Subcutaneous adipose tissue (tissue), 4 donors: ENCODE results near the gene MPC2. TPM values are rescaled to one million over a fixed set of nuclear protein-coding genes. Genes with fewer than 3 reads are reported as not detected.

Source experiments
- CTCF ChIP-seq: fragments of 450-650 bp; IDR thresholded peaks from one replicate; pipeline ENCODE4 v1.5.1; 2016; ENCODE audit warnings: low read depth, mild to moderate bottlenecking, control low read depth, antibody characterized with exemption, moderate library complexity
- total RNA-seq, 4 donors: library from RNA; depleted of rRNA; stranded (reverse); fragments of >200 nt; gene quantifications; one replicate each; pipeline ENCODE4 v1.1.0, GENCODE V29; 2016

Gene MPC2
- total RNA-seq, 4 donors from 2014 or later = 24.2 to 54.9 (median 45.4) TPM

- no peak for TF ChIP-seq CTCF
Measured at GRCh38 chr1:167912294-167912693, 24.6 kb downstream of the MPC2 start.

DNA sequence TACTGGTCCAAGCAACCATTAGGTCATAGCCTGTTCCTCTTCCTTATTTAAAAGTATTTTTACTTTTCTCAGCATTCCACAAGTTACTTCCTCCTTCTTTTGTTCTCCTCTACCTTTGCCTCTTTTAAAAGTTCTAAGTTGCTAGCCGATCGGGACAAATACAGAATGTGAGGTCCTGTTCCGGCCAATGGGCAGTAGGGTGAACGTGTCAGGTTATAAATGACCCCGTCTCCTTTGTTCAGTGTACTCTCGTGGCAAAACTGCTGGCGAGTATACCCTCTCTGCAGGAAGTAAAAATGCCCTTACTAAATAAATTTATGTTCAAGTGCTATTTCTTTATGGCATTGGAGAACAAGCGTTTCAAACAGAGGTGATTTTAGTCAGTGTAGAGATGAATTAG, 25.5 kb downstream of the MPC2 start:
- TF ChIP-seq CTCF = no peak

GRCh38 chr1:167910530-167910929, 26.3 kb downstream of the MPC2 start:
- no peak for TF ChIP-seq CTCF

DNA sequence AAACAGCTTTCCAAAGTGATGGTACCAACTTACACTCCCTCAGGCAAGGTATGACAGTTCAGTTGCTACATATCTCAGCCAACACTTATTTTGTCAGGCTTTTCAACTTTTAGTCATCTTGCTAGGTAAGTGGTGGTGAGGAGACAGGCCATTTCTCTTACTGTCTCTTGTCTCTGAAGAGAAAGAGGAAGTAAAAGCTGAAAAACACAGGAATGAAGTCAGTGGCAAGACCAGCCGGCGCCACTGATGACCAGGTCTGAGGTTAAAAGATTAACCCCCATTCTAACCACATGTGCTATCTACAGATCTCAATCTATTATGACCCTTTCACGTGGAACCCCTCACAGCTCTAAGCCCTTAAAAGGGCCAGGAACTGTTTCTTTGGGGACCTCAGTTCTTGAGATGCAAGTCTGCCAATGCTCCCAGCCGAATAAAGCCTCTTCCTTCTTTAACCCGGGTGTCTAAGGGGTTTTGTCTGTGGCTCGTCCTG, 27.1 kb downstream of the MPC2 start:
- no peak for TF ChIP-seq CTCF

DNA sequence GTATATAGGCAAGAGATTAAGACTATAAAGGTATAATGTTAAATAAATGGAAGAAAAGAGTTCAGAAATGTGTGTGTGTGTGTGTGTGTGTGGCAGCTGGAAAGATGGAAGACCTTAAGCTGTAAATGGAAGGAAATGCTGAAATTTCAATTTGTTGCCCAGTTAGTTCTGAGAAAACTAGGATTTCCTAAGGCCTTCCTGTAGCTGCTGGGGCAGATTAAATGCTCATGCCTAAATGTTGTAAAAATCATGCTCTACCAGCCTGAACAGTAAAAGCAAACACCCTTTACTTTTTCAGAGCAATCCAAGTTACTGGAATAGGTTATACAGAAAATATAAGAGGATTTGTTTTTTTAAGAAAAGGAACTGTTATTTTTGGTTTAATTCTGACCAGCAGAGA, 31.2 kb downstream of the MPC2 start:
- TF ChIP-seq CTCF = no peak

DNA sequence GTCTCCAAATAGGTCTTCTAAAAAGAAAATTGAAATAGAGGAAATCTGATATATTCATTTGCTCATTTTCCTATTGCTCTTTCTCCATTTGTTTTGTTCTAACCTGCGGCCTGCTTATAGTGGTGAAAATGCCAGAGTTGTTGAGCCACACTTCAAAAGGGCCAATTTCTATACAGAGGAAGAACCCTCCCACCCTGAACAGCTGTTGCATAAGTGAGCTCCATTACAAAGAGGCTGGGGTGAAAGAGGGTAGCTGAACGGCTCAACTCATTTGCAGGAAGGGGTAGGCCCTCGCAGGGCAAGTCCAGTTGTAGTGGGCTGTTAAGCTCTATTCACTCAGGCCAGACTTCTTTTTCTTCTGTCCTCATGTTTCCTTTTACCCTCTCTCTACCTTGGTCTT, 31.7 kb downstream of the MPC2 start:
- no peak for TF ChIP-seq CTCF

DNA sequence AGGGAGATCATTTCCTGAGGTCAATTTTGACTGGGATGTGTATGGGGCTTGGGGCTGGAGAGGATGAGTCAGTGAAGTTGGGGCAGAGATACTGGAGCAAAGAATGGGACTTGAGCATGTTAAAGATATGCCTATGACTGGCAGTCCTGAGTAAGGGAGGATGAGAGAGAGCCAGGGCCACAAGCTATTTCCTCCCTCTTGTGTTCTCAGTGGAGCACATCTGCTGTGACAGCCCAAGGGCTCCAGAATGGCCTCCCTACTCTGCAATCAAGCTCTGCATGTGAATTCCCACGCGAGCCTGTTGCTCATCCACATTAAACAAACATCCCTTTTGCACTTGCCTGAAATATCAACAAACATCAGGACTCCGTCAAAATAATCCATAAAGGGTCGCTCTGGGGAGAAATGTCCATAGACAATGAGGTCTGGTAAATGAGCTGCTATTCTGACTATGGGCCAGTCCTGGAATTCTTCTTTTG, 32.2 kb downstream of the MPC2 start:
- TF ChIP-seq CTCF = no peak

GRCh38 chr1:167900907-167901306, 36.0 kb downstream of the MPC2 start:
- TF ChIP-seq CTCF = no peak
